Activated CD4-positive, alpha-beta T cell treated with anti-CD3 and anti-CD28 coated beads, Interleukin-2, Interleukin-6, amounts not matched to agents 100 ng/mL and 50 ng/mL, durations not matched to agents 16 hours and 8 hours (primary cell): ENCODE results near the gene STX1A.
"Not testable (repeated sequence)": the region's sequence is repeated elsewhere in the genome, so short reads cannot be mapped to it uniquely, and the experiment has no call there.

Experiments
- DNase-seq: peaks from one replicate; pipeline ENCODE4 v3.0.0-alpha.2; 2020

Gene STX1A

DNA sequence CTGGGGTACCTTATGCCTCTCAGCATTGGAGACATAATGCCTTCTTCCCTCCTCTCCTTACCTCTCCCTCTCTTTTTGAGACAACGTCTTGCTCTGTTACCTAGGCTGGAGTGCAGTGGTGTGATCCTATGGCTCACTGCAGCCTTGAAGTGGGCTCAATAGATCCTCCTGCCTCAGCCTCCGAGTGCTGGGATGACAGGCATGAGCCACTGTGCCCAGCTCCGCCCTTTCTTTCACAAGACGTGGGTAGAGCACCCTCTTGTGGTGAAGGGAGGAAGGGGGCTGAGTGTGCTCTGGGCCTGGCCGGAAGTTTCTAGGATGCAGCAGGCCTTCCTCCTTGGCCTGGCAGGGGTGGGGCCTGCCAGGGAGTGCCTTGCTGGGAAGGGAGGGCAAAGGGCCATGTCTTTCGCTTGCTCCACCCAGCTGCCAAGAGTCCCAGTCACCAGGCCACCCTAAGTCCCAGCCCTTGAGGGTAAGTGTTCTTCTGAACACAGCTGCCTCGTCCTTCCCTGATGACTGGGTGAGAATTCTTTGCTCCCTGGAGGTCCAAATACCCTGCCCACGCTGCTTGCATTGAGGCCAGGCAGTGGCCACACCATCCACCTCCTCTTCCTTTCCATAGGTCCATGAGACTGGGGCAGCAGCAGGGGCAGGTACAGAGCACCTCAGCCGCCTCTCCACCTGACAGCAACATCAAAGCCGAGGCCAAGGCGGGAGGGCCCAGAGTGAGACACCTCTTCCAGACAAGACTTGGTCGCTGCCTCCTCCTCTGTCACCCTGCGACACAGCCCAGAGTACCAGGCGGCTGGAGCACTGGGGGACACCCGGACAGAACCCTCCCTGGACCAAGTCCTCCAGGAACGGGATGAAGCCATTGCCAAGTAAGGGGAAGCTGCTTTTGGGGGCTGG, 15.4 kb upstream of the STX1A start:
- DNase-seq = peak; percentile 93

DNA sequence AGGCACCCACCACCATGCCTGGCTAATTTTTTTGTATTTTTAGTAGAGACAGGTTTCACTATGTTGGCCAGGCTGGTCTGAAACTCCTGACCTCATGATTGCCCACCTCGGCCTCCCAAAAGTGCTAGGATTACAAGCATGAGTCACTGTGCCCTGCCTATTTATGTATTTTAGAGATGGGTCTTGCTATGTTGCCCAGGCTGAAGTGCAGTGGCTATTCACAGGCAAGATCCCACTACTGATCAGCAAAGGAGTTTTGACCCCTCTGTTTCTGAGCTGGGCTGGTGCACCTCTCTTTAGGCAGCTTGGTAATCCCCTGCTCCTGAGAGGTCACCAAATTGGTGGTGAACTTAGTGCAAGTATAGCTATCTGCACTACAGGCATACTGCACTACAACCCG, 12.9 kb upstream of the STX1A start:
- no peak for DNase-seq

DNA sequence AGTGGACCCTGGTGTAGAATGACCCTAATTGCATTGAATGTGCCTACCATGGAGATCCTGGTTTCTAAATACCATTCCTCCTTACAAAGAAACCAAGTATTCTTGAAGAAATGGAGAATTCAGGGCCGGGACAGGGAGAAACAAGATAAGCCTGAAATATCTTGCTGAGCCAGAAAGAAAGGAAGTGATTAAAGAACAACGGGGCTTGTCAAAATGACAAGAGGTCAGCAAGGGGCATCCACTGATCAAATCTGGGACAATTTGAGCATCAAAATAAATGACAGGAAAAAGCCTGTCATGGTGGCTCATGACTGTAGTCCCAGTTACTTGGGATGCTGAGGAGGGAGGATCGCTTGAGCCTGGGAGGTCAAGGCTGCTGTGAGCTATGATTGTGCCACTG, 11.0 kb upstream of the STX1A start:
- DNase-seq = no peak

DNA sequence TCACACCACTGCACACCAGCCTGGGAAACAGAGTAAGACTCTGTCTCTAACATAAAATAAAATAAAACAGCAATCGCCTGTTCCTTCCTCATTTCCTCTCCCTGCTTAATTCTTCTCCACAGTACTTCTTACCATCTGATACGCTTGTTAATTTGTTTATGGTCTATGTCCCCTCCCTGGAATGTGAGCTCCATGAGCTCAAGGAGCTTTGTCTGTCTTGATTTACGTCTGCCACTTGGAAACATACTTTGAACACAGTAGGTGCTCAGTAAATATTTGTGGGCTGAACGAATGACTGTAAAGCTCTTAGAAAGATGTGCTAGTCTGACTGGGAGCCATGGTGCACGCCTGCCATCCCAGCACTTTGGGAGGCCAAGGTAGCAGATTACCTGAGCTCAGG, 9.1 kb upstream of the STX1A start:
- no peak for DNase-seq

DNA sequence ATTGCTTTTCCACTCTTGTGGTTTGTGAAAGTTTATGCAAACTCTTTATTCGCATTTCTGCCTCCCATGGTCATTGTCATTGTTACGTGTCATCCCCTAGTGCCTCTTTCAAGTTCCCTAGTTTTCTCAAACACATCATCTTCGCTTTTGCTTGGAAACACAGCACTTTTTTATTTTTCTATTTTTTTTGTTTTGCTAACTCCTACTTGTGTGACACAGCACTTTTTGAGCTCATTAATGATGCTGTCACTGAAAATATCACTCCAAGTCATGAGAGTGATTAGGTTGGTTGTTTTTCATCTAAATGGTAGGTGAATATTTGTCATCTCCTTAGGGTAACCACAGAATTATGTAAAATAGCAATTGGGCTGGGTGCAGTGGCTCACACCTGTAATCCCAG, 8.5 kb upstream of the STX1A start:
- no peak for DNase-seq

DNA sequence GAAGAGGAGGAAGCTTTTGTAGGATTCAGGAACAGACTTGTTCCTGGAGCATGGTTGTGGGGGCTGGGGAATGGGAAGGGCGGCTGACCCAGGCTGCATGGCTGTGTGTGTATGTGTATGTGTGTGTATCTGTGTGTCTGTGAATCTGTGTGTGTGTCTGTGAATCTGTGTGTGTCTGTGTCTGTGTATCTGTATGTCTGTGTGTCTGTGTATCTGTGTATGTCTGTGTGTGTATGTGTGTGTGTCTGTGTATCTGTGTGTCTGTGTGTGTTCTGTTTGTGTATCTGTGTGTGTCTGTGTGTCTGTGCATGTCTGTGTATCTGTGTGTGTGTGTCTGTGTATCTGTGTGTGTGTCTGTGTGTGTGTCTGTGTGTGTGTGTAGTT, 6.6 kb upstream of the STX1A start:
- DNase-seq = no peak

DNA sequence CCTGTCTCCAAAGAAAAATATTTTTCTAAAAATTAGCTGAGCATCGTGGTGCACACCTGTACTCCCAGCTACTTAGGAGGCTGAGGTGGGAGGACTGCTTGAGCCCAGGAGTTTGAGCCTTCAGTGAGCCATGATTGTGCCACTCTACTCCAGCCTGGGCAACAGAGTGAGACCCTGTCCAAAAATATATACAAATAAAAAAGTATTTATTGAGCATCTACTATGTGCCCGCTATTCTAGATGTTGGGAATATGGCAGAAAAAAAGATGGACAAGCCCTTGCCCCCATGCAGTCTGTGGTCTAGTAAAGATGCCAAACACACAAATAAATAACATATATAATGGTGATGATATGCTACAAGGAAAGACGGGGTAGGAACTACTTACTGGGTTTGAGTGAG, 4.3 kb upstream of the STX1A start:
- DNase-seq = no peak

DNA sequence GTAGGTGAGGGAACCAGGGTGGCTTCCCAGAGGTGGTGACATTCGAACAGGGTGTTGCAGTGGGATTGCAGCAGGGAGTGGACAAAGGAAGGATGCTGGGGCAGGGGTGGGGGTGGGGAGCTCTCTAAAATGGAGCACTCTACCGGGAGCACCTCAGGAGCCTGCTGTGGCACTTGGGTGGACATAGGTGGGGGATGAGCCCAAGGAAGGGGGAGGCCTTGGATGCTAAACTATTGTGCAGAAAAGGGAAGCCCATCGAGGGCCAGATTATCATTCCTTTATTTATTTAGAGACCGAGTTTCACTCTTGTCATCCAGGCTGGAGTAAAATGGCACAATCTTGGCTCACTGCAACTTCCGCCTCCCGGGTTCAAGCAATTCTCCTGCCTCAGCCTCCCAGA, 3.3 kb upstream of the STX1A start:
- DNase-seq = no peak

DNA sequence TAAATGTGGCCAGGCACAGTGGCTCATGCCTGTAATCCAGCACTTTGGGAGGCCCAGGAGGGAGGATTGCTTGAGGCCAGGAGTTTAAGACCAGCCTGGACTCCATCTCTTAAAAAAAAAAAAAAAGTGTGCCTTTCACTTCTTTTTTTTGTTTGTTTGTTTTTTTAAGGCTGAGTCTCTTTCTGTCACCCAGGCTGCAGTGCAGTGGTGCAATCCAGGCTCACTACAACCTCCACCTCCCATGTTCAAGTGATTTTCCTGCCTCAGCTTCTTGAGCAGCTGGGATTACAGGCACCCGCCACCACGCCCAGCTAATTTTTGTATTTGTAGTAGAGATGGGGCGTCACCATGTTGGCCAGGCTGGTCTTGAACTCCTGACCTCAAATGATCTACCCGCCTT, 2.7 kb upstream of the STX1A start:
- not testable (repeated sequence) for DNase-seq

DNA sequence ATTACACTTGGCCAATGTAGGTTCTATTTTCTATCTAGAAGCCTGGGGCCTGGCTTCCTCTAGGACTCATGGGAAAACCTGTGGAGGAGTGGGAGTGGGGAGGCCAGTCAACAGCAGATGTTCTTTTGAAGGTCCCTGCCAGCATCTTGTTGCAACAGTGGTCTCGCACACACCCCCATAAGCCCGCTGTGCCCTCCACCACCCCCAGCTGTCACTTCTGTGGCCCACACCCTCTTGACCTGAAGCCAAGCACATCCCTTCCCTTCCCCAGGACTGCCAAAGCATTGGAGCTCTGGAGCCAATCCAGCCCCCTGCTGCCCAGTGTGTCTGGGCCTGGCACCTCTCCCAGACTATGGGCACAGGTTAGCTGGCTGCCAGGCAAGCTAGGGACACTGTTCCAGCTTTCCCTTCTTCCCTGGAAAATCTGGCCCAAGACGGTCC, 1.9 kb upstream of the STX1A start:
- DNase-seq = no peak

DNA sequence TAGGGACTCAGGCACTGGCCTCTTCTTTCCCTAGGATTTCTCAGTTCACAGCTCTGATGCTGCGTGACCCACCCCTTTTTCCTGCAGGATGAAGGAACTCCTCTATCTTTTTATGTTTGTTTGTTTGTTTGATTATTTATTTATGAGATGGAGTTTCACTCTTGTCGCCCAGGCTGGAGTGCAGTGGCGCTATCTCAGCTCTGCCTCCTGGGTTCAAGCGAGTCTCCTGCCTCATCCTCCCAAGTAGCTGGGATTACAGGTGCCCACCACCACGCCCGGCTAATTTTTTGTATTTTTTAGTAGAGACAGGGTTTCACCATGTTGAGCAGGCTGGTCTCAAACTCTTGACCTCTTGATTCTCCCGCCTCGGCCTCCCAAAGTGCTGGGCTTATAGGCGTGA, 974 bp upstream of the STX1A start:
- DNase-seq = not testable (repeated sequence)

DNA sequence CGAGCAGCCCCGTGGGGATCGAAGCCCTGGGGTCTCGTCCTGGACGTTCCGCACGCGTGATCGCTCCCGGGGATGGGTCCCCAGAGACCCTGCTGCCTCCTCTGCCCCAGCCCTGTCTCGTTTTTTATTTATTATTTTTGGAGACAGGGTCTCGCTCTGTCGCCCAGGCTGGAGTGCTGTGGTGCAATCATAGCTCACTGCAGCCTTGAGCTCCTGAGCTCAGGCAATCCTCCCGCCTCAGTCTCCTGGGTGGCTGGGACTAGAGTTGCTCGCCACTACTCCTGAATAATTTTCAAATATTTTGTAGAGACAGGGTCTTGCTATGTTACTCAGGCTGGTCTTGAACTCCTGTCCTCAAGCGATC, 319 bp upstream of the STX1A start:
- DNase-seq = no peak

DNA sequence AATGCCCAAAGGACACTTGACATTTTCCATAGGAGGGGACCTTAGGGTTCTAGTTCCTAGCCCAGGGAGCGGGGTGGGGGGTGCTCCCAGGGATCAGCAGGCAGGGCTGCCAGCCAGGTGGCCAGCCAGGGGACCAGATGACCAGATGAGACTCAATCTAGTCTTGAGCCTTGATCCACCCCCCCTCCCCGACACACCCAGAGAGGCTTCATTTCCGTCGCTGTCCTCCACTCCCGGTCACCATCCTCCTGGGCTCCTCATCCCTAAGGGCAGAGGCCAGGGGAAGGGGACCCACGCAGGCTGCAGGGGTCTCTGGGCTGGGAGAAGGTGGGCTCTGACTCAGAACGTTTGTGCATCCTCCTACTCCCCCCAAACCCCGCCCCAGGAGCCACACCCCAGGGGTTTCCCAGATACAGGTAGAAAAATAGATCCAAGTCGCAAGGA, 1.0 kb downstream of the STX1A start:
- peak; percentile 17 for DNase-seq

DNA sequence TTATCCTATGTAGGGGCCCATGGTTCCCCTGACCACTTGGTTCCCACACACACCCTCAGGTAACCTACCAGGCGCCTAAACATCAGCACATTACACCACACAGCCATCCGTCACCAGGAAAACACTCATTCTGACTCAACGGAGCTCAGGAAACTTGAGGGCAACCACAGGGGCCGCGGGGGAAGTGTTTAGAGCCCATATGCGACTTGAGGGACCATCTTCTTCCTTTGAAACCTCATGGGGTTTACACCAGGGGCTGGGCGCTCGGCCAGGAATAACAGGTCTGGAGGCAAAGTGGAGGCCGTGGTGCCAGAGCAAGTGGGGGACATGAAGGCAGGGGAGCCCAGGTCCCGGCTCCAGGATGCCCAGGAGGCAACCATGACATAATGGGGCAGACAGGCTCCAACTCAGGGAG, 1.5 kb downstream of the STX1A start:
- peak; percentile 87 for DNase-seq

DNA sequence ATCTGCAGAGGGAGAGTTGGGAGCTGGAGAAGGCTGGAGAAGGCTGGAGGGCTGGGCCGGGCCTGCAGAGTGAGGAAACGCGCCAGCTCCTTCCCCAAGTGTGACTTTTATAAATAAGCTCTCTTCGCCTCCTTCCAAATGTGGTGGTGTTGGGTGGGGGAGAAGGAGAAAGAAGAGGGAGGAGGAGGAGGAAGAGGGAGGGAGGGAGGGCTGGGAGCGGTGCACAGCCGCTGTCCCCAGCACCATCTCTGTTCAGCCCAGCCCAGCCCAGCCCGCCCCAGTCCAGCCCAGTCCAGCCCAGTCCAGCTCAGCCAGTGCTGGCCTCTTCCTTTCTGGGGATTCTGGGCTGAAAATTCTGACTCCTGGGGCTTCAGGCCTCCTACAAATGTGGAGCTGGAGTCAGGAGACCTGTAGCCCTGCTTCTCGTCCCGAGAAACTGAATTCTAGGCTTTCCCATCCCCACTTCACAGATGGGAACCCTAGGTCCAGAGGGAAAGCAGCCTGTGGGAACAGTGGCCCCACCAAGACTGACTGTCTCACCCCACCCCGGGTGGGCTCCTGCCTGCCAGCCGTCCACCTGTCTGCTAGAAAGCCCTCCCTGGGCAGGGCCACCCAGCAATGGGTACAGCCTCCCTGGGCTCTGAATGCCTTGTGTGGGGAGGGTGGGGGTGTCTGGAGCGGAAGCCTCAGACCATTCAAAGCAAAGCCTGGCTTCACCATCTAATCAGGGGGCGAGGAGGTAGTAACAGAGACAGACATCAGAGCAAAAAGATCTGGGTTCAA, 2.3 kb downstream of the STX1A start:
- no peak for DNase-seq

DNA sequence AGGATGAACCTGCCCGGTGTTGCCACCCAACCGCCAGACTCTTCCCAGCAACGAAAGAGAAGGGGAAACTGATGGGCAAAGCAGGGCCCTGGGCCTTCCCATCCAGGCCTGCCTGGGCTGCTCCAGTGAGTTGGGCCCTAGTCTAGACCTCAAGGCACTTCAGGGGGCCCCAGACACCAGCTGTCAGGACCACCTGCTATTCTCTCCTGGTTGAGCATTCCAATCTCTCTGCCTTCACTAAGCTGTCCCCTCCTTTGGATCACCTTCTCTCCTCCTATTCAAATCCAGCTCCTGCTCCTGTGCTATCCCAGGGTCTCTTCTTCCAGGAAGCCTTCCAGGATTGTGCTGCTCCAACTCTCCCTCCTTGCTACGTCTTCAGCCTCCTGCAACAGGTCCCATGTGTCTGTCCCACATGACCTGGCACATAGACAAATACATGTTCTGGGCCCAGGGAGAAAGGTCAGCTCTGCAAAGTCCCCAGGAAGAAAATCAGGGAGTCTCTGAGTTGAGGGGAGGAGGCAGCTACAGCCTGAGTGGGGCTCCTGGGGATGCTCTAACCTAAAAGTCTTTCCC, 3.1 kb downstream of the STX1A start:
- no peak for DNase-seq

DNA sequence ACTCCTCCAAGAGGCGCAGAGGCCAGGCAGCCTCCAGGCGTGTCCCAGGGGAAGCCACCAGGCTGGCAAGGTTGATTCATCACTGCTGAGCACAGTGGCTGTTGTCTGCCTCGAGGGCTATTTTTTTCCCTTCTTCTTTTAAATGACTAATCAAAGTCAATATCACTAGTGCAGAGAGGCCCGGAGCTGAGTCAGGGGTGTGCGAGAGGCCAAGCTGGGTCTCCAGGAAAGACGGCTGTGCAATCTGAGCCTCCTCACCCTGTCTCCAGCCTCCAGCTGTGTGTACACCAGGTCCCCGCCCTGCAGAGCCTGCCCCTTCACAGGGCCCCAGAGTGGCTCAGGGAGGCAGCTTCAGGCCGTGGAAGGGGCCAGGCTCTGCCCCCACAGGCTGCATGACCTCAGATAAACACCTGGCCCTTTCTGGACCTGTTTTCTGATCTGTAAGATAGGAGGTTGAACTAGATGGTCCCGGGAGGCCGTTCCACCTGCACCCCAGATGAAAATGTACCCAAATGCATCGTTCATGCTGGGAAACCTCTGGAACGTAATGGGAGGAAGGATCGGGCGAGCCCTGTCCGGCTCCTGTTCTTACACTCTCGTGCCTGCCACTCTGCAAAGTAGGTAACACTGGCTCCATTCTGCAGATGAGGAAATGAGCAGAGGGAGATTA, 3.7 kb downstream of the STX1A start:
- DNase-seq = peak; percentile 82

DNA sequence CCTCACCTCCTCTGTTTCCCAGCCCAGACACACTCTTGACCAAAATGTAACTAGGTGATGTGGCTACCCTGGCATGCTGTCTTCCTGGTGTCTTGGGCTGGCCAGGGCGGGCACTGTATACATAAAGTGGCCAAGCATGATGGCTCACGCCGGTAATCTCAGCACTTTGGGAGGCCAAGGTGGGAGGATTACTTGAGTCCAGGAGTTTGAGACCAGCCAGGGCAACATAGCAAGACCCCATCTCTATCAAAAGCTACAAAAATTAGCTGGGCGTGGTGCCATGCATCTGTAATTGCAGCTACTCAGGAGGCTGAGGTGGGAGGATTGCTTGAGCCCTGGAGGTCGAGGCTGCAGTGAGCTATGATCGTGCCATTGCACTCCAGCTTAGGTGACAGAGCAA, 6.2 kb downstream of the STX1A start:
- not testable (repeated sequence) for DNase-seq

DNA sequence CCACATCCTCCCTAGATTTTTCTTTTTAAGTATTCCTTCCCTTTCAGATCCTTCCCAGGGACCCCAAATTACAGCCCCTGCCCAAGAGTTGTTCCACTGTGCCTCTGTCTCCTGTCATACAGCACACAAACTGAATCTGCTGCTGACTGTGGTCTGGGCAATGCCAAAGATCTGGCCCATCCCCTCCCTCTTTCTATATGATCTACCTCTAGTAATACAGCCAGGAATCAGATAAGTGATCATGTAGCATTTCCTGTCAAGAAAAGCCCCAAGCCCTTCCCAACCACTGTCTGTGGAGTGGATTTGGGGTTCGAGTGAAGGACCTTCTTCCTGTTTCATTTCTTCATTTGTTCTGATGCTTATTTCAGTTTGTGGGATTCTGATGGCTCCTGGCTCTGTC, 6.7 kb downstream of the STX1A start:
- no peak for DNase-seq

DNA sequence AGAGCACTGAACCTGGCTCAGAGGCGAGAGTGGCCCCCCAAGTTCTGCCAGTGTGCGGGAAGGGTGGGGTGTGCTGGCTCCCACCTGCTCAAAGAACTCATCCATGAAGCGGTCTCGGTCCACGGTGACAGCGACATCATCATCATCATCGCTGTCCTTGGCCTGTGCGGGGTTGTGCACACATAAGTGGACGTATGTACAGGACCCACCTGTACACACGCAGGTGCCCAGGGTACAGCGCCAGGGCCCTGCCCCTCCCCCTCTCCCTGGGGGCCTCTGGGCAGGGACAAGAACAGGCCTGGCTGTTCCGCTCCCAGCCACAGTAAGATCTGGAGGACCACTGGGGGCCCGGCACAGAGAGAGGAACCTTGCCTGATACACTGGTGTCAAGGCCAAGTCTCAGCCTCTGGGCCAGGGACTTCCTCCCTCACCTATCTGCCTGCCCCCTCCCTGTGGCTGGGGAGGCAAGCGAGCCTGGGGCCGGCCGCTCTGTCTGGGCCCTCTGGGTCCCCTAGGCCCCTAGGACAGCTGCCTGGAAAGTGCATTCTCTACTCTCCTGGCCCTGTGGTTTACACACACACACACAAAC, 10.4 kb downstream of the STX1A start:
- DNase-seq = no peak

DNA sequence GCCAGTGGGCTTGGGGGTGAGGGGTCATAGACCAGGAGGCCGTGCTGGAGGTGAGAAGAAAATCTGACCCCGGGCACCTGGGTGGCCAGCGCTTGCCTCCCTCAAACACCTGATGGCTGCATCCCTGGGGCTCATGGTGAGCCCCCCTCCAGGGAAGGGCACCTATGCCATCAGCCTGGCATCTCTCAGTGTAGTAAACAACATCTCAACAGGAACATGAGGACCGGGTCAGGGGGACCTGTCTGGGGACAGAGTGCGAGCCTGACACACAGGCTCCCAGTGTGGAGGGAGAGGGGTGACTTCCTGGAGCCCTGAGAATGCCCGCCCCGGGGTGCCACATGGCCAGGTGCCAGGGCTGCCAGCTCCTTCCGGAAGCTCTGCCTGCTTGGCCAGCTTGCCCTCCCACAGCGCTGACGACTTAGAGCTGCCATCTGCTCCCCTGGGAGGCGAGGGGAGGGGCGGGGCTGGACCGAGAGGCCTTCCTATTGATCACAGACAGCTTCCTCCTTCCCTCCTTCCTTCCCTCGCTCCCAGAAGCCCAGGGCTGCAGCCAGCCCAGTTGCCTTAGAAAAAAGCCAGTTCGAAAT, 12.3 kb downstream of the STX1A start:
- peak; percentile 35 for DNase-seq
